Stimulated activated CD4-positive, alpha-beta T cell treated with anti-CD3 and anti-CD28 coated beads, TNF-alpha, amount 100 ng/mL, for 1 hour (primary cell): ENCODE results near the gene STX16.

Source experiments
- DNase-seq, 3 donors: peaks; one replicate each; pipeline ENCODE4 v3.0.0-alpha.2; 2020; ENCODE audit warnings: low read depth in 3 of 3, low spot score in 1 of 3

The STX16 gene

GRCh38 chr20:58696411-58696961 is 45.4 kb downstream of the STX16 start:
- no peak for DNase-seq

- DNase-seq: no peak
Observed at GRCh38 chr20:58697201-58697866, 46.3 kb downstream of the STX16 start.

- no peak for DNase-seq
Observed at GRCh38 chr20:58697867-58698703, 47.0 kb downstream of the STX16 start.

- no peak for DNase-seq
Observed at GRCh38 chr20:58698741-58699622, 47.9 kb downstream of the STX16 start.

GRCh38 chr20:58699623-58700107 is 48.6 kb downstream of the STX16 start:
- DNase-seq: no peak

- DNase-seq: no peak
Observed at GRCh38 chr20:58700121-58700821, 49.2 kb downstream of the STX16 start.

- DNase-seq: no peak
Observed at GRCh38 chr20:58700823-58701222, 49.7 kb downstream of the STX16 start.

GRCh38 chr20:58701431-58702160 is 50.5 kb downstream of the STX16 start:
- DNase-seq: no peak

GRCh38 chr20:58702161-58702510 is 51.1 kb downstream of the STX16 start:
- no peak for DNase-seq

- no peak for DNase-seq
Observed at GRCh38 chr20:58702859-58703648, 52.0 kb downstream of the STX16 start.

- no peak for DNase-seq
Observed at GRCh38 chr20:58703765-58704371, 52.8 kb downstream of the STX16 start.

GRCh38 chr20:58705208-58705926 is 54.3 kb downstream of the STX16 start:
- DNase-seq: no peak

- DNase-seq: no peak
Observed at GRCh38 chr20:58706150-58706892, 55.2 kb downstream of the STX16 start.

- DNase-seq: no peak
Observed at GRCh38 chr20:58706975-58707681, 56.0 kb downstream of the STX16 start.

- no peak for DNase-seq
Observed at GRCh38 chr20:58707770-58708169, 56.7 kb downstream of the STX16 start.

GRCh38 chr20:58708246-58708931 is 57.3 kb downstream of the STX16 start:
- DNase-seq: no peak
